Choroid plexus epithelial cell (primary cell): ENCODE results near the gene PADI6.

Source experiments
- DNase-seq: peaks from one replicate; pipeline ENCODE4 v3.0.0-alpha.2; 2010; ENCODE audit warnings: low read depth
- H3K4me3 ChIP-seq: 2 replicates; pipeline ENCODE4 v1.5.1; 2011; ENCODE audit warnings: low read depth, mild to moderate bottlenecking, control low read depth, low read length, moderate library complexity
- TF ChIP-seq, protein P1 (sequence below): conservative IDR thresholded peaks from 2 replicates; pipeline ENCODE4 v1.5.1; 2011; ENCODE audit warnings: low read depth, mild to moderate bottlenecking, control low read depth, inconsistent platforms, low read length, moderate library complexity

The PADI6 gene

DNA sequence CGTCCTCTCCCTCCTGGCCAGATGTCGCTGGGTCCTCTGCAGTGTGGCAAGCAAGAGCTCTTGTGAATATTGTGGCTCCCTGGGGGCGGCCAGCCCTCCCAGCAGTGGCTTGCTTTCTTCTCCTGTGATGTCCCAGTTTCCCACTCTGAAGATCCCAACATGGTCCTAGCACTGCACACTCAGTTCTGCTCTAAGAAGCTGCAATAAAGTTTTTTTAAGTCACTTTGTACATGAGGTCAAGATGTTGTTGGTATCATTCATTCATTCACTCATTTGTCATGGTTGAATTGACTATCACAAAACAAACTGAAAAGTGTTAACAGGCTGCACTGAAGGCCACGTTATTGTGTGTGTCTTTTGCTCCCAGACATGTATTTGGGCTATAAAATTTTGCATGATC is 8.2 kb upstream of the PADI6 start:
- DNase-seq, result no peak
- TF ChIP-seq, protein P1, sequence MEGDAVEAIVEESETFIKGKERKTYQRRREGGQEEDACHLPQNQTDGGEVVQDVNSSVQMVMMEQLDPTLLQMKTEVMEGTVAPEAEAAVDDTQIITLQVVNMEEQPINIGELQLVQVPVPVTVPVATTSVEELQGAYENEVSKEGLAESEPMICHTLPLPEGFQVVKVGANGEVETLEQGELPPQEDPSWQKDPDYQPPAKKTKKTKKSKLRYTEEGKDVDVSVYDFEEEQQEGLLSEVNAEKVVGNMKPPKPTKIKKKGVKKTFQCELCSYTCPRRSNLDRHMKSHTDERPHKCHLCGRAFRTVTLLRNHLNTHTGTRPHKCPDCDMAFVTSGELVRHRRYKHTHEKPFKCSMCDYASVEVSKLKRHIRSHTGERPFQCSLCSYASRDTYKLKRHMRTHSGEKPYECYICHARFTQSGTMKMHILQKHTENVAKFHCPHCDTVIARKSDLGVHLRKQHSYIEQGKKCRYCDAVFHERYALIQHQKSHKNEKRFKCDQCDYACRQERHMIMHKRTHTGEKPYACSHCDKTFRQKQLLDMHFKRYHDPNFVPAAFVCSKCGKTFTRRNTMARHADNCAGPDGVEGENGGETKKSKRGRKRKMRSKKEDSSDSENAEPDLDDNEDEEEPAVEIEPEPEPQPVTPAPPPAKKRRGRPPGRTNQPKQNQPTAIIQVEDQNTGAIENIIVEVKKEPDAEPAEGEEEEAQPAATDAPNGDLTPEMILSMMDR, result no peak
- H3K4me3 ChIP-seq, result no peak overlapping the region

DNA sequence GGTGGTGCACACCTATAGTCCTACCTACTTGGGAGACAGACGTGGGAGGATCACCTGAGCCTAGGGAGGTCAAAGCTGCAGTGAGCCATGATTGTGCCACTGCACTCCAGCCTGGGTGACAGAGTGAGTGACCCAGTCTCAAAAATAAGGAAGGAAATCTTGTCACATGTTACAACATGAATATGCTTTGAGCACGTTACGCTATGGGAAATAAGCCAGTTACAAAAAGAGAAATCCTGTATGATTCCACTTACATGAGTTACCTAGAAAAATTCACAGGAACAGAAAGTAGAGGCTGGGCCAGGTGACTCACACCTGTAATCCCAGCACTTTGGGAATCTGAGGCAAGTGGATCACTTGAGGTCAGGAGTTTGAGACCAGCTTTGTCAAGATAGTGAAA is 6.7 kb upstream of the PADI6 start:
- TF ChIP-seq, protein P1, result no peak
- no peak overlapping the region for H3K4me3 ChIP-seq
- DNase-seq, result no peak

DNA sequence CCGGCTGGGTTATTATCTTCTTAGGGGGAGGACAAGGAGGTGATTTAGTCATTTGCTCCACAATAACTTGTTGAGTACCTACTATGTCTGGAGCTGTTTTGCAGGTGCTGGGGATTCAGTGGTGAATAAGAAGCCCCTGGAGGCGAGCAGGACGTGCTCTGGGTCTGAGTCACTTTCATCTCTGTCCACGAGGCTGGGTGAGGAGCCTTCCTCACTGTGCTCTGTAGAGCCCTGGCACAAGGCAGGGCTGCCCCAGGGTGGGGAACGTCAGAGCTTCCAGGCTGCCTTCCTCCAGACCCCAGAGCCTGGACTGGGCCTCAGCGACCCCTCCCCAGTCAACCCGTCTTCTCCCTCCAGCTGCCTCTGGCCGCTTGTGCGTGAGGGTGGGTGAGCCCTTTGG is 2.5 kb upstream of the PADI6 start:
- H3K4me3 ChIP-seq, result no peak overlapping the region
- TF ChIP-seq, protein P1, result no peak
- DNase-seq, result peak; percentile 24

GRCh38 chr1:17370618-17371017 is 1.4 kb upstream of the PADI6 start:
- TF ChIP-seq, protein P1, result peak; percentile 27
- H3K4me3 ChIP-seq, result no peak overlapping the region
- DNase-seq, result no peak

DNA sequence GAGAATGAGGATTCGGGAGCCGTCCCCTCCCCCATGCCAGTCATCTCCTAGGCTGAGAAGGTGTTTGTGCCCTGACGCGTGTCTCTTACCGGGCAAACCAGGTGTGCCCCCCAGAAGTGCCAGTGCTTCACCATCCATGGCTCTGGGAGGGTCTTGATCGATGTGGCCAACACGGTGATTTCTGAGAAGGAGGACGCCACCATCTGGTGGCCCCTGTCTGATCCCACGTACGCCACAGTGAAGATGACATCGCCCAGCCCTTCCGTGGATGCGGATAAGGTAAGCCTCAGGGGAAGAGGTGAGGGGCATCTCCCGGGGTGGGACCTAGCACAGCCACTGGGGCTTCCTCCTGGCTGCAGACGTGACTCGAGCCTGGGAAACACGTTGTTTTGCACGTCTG is 959 bp downstream of the PADI6 start:
- TF ChIP-seq, protein P1, result no peak
- DNase-seq, result no peak

DNA sequence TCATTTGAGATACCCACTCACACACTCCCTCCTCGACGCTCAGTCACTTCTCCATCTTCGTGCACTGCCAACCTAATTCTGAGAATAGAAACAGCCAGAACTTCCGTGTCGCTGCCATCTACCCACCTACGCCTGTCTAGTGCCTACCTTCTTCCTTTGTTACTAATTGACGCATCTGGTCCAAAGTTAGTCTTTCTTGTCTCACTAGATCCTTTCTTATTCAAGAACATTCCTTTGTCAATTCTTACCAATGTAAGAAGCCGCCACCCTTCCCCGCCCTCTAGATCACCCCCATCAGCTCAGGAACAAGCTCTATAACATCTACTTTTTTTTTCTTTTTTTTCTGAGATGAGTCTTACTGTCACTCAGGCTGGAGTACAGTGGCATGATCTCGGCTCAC is 3.7 kb downstream of the PADI6 start:
- DNase-seq, result no peak
- TF ChIP-seq, protein P1, result no peak
- H3K4me3 ChIP-seq, result no peak overlapping the region

More for the DNA sequence above, 959 bp downstream of the PADI6 start:
- no peak overlapping the region for H3K4me3 ChIP-seq

GRCh38 chr1:17377325-17377953 is 5.4 kb downstream of the PADI6 start:
- no peak overlapping the region for H3K4me3 ChIP-seq
- TF ChIP-seq, protein P1, result no peak
- DNase-seq, result no peak
